Right renal cortex interstitium (tissue), 3 donors: Measurements from ENCODE around the gene ARF1. TPM values are rescaled to one million over a fixed set of nuclear protein-coding genes. Genes with fewer than 3 reads are reported as not detected.
A peak's percentile ranks its signal among the peaks of the same experiment; 100 is the strongest.
"Not testable (repeated sequence)": the region's sequence is repeated elsewhere in the genome, so short reads cannot be mapped to it uniquely, and the experiment has no call there.

Experiments used
- DNase-seq, 3 donors: peaks; one replicate each; pipeline ENCODE4 v3.0.0-alpha.2; 2013; ENCODE audit warnings: low read depth in 3 of 3, low spot score in 2 of 3
- polyA plus RNA-seq, 3 donors: library from polyadenylated mRNA; unstranded; fragments of 120-200 nt; gene quantifications; one replicate each; pipeline ENCODE4 v1.2.1, GENCODE V29; 2013; ENCODE audit not compliant: insufficient read length in 3 of 3

Gene ARF1
- polyA plus RNA-seq, 3 donors, result 317 to 338 (median 319) TPM

- no peak for DNase-seq
These were observed 18.5 kb downstream of the ARF1 start for GRCh38 chr1:228100822-228101613.

DNA sequence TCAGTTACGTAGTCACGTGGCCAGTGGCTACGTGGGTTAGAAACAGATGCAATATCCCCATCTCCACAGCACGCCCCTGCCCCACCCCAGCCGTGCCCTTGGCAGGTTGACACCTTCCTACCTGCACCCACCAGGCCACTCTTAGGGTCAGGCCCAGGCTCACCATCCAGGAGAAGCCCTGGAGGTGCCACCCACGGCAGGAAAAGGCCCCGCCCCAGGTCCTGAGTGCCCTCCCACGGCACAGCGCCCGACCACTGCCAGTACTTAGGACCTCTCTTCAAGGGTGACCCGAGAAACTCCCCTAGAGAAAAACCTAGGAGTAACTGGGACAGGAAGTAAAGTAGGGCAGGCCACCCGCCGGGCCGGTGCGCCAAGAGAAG is 19.1 kb downstream of the ARF1 start:
- no peak for DNase-seq

DNA sequence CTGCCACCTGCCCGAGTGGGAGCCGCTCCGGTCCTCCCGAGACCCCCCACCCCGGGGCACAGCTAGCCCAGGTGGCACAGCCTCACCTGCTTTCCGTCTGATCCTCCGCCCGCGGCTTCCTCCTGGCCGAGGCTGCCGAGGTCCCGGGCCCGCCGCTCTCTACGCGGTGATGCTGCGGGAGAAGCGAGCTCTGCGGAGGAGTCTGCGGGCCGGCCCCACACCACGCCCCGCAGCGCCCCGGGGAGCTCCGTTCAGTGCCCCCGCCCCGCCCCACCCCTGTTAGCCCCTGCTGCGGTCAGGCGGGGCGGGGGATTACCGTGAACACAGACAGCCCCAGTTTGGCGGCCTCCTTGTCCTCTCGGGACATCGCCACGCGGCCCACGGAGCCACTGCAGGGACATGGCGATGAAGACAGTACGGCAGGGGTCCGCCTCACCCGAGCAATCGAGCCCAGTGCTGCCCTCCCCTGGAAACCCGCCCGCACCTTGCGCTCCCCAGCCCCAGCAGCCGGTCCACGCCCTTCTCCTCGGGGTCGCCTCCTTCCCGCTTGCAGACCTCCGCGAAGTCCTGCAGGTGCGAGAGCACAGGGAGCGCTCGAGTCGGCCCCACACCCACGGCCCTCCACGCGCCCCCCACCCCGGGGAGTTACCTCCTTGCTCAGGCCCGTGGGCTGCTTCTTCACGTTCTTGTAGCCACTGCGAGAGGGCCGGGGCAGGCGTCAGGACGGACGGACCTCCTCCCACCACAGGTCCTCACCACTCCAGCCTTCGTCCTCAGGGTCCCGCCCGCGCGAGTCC is 19.7 kb downstream of the ARF1 start:
- DNase-seq, result no peak

- peak; percentile 86 to 89 (median 89) for DNase-seq
These were observed 20.5 kb downstream of the ARF1 start, which contains the start of gene C1orf35 for GRCh38 chr1:228102791-228103620. Gene C1orf35, minus strand, starts transcription at chr1:228103325. Its CDS starts 98 bp downstream, at chr1:228103227.

GRCh38 chr1:228104526-228105269 is 22.2 kb downstream of the ARF1 start:
- no peak for DNase-seq

GRCh38 chr1:228105270-228105995 is 22.9 kb downstream of the ARF1 start:
- no peak for DNase-seq

- no peak for DNase-seq
These were observed 23.7 kb downstream of the ARF1 start for GRCh38 chr1:228105996-228106799.

- DNase-seq, result no peak
These were observed 24.2 kb downstream of the ARF1 start for GRCh38 chr1:228106800-228107054.

DNA sequence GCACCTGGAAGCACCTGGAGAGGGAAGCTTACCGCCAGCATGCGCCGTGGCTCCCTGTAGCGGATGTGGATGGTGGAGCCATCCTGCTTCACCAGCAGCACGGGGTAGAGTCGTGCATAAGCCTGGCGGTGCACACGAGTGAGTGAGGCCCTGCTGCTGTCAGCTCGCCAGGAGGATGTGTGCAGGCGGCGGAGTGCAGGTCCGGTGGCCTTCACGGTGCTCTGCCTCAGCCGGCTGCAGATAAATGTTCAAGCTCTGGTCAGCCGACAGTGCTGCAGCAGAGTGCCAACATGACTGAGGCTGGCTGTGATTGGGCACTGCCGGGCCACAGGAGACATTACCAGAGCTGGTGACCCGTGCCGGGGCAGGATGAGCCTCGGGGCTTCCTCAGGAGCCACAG is 25.1 kb downstream of the ARF1 start:
- DNase-seq, result no peak

DNA sequence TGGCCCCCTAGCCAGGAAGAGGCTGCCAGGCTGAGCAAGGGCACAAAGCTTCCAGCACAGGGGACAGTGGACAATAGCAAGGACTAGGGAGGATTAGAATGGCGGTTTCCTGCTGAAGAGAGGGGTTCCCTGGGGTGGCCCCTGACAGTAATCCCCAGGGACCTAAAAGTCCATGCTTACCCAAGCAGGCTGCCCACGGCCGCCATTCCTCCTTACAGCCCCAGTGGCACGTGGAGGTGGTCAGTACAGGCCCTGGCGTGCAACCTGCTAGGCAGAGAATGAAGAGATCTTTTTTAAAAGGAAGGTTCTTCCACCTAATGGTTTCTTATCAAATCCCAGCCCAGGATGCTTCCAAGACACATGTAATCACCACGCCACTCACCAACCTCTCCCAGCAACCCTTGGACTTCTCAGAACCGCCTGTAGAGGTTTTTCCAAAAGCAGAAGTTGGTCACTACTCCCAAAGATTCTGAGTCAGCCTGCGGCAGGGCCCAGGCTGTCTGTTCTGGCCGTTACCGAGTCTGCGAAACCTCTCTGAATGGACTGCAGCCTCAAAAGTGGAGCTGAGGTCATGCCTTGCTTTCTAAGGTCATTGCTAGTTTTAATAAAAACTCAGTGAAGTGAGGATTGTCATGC is 25.7 kb downstream of the ARF1 start:
- DNase-seq, result no peak

- no peak for DNase-seq
These were observed 26.2 kb downstream of the ARF1 start for GRCh38 chr1:228108742-228109072.

- peak; percentile 89 to 93 (median 92) for DNase-seq
These were observed 26.8 kb downstream of the ARF1 start, which contains the start of gene MRPL55 for GRCh38 chr1:228109073-228109961. Gene MRPL55, minus strand, starts transcription at chr1:228109299. Its CDS starts 1,039 bp downstream, at chr1:228108260.

DNA sequence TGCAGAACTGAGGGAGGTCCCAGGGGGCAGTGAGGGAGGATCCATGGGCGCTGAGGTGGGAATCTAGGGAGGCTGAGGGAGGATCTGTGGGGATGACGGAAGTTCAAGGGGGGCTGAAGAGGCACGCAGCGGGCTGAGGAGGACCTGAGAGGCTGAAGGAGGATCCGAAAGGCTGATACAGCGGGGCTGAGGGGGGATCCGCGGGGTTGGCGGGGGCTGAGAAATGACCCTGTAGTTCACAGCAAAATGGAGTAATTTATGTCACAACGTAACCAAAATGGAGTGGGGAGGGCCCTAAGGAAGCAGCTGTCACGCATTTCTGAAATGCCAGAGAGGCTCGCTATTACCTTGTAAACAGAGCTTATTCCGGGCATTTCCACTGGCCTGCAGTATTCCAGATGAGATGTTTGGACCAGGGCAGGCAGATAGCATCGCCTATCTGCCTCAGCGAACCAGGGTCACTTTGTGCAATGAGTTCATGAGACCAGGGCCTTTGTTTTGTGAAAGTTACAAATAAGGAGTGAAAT is 27.5 kb downstream of the ARF1 start:
- DNase-seq, result no peak

- no peak for DNase-seq
These were observed 28.0 kb downstream of the ARF1 start for GRCh38 chr1:228110556-228110955.

DNA sequence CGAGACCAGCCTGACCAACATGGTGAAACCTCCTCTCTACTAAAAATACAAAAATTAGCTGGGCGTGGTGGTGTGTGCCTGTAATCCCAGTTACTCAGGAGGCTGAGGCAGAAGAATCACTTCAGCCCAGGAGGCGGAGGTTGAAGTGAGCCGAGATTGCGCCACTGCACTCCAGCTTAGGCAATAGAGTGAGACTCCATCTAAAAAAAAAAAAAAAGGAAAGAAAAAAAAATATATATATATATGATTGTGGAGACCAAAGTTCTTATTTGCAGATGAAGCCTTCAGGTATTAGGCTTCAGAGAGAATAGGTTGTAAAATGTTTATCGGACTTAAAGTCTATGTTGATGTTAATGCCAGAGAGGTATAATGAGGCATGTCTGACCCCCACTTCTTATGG is 28.8 kb downstream of the ARF1 start:
- DNase-seq, result not testable (repeated sequence)

DNA sequence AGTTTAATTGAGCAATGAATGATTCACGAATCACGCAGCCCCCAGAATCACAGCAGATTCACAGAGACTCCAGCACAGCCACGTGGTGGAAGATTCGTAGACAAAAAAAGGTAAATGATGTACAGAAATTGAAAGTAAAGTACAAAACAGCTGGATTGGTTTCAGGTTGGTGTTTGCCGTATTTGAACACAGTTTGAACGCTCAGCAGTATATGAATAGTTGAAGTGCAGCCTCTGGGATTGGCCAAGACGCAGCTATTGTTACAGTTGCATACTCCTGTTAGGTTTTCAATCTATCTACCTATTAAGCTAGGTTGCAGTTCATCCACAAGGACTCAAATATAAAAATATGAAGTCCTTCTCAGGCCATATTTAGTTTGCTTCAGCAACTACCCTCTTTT is 29.7 kb downstream of the ARF1 start:
- DNase-seq, result no peak

DNA sequence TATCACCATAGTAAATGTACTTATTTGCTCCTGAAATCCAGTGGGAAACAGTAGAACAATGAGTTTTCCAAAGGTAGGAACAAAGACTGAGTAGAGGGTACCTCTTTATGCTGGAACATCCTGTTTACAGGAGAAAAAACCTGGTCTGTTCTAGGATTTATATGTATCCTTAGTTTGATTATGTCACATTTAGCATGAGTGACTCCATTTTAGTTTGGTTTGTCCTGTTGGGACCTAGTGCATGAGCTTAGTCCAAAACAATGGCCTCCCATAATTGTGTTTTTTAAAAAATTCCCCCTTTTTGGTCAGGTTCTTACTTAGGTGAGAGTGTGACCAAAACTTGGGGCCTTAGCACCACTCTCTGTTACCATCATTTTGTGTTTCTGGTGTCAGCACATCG is 30.1 kb downstream of the ARF1 start:
- DNase-seq, result no peak
